Neural cell (in vitro differentiated cells): ENCODE data around the gene MRPL1. TPM values are rescaled to one million over a fixed set of nuclear protein-coding genes. Genes with fewer than 3 reads are reported as not detected.

ENCODE experiments used
- H2AFZ ChIP-seq: fragments of 200-600, 300-800 bp; sonication (generic), shearing (Covaris generic); 2 replicates; pipeline ENCODE4 v1.6.0; 2014; ENCODE audit warnings: low read depth, mild to moderate bottlenecking, antibody characterized with exemption, low read length, moderate library complexity
- H3F3A ChIP-seq: fragments of 200-600 bp; shearing (Covaris generic); 2 replicates; pipeline ENCODE4 v1.6.1; 2016; ENCODE audit warnings: mild to moderate bottlenecking, moderate library complexity, mixed read lengths, antibody characterized with exemption, low read length; ENCODE audit not compliant: insufficient read depth, poor library complexity, severe bottlenecking
- H3K27ac ChIP-seq: fragments of 200-600, 300-800 bp; sonication (generic), shearing (Covaris generic); 2 replicates; pipeline ENCODE4 v1.5.1; 2014; ENCODE audit warnings: mild to moderate bottlenecking, low read length, moderate library complexity
- H3K27me3 ChIP-seq: fragments of 300-800, 200-600 bp; sonication (generic), shearing (Covaris generic); 2 replicates; pipeline ENCODE4 v1.6.0; 2014; ENCODE audit warnings: mild to moderate bottlenecking, low read depth, low read length, moderate library complexity; ENCODE audit not compliant: insufficient read depth
- H3K36me3 ChIP-seq: fragments of 300-800, 200-600 bp; sonication (generic), shearing (Covaris generic); 2 replicates; pipeline ENCODE4 v1.5.1; 2014; ENCODE audit warnings: mild to moderate bottlenecking, antibody characterized with exemption, low read length, moderate library complexity; ENCODE audit not compliant: insufficient read depth
- H3K4me2 ChIP-seq: fragments of 300-800, 200-600 bp; sonication (generic), shearing (Covaris generic); 2 replicates; pipeline ENCODE4 v1.6.0; 2014; ENCODE audit warnings: mild to moderate bottlenecking, low read length
- H3K4me3 ChIP-seq: fragments of 300-800, 200-600 bp; sonication (generic), shearing (Covaris generic); 2 replicates; pipeline ENCODE4 v1.5.1; 2014; ENCODE audit warnings: mild to moderate bottlenecking, low read length, moderate library complexity
- H3K79me2 ChIP-seq: fragments of 200-600 bp; shearing (Covaris generic); replicated peaks from 2 replicates; pipeline ENCODE4 v1.6.0; 2014; ENCODE audit warnings: mild to moderate bottlenecking, low read length, moderate library complexity; ENCODE audit not compliant: insufficient read depth
- H3K9ac ChIP-seq: fragments of 300-800, 200-600 bp; sonication (generic), shearing (Covaris generic); 2 replicates; pipeline ENCODE4 v1.6.1; 2016; ENCODE audit warnings: mild to moderate bottlenecking, low read length, mixed read lengths
- H3K9me2 ChIP-seq: fragments of 200-600 bp; shearing (Covaris generic); 2 replicates; pipeline ENCODE4 v1.6.1; 2016; ENCODE audit warnings: mild to moderate bottlenecking, low read length, mixed read lengths; ENCODE audit not compliant: insufficient read depth
- H3K9me3 ChIP-seq: fragments of 200-600, 300-800 bp; sonication (generic), shearing (Covaris generic); 2 replicates; pipeline ENCODE4 v1.6.1; 2016; ENCODE audit warnings: mild to moderate bottlenecking, mixed run types, low read length, moderate library complexity, mixed read lengths
- H4K20me1 ChIP-seq: fragments of 200-600 bp; shearing (Covaris generic); 2 replicates; pipeline ENCODE4 v1.6.1; 2016; ENCODE audit warnings: mild to moderate bottlenecking, mixed run types; ENCODE audit not compliant: insufficient read depth
- CTCF ChIP-seq: fragments of 450-650 bp; IDR thresholded peaks from 2 replicates; pipeline ENCODE4 v1.5.1; 2014; ENCODE audit warnings: antibody characterized with exemption, mild to moderate bottlenecking, moderate library complexity; ENCODE audit not compliant: poor library complexity, severe bottlenecking
- EP300 ChIP-seq: fragments of 450-650 bp; conservative IDR thresholded peaks from 2 replicates; pipeline ENCODE4 v1.6.1; 2014; ENCODE audit warnings: antibody characterized with exemption, mild to moderate bottlenecking, moderate library complexity; ENCODE audit not compliant: poor library complexity, severe bottlenecking
- EZH2 ChIP-seq: fragments of 200-600, 300-800 bp; shearing (Covaris generic), sonication (generic); IDR thresholded peaks from 2 replicates; pipeline ENCODE4 v1.6.1; 2014; ENCODE audit warnings: antibody characterized with exemption, low read length, borderline replicate concordance, mild to moderate bottlenecking; ENCODE audit not compliant: insufficient read depth, poor library complexity, severe bottlenecking
- MXI1 ChIP-seq: fragments of 450-650 bp; conservative IDR thresholded peaks from 2 replicates; pipeline ENCODE4 v1.6.1; 2014; ENCODE audit warnings: antibody characterized with exemption, mild to moderate bottlenecking; ENCODE audit not compliant: poor library complexity, severe bottlenecking
- POLR2AphosphoS5 ChIP-seq: IDR thresholded peaks from 2 replicates; pipeline ENCODE4 v1.6.1; 2012
- RAD21 ChIP-seq: fragments of 450-650 bp; conservative IDR thresholded peaks from 2 replicates; pipeline ENCODE4 v1.6.1; 2014; ENCODE audit warnings: antibody characterized with exemption, mild to moderate bottlenecking, moderate library complexity
- SMC3 ChIP-seq: fragments of 450-650 bp; conservative IDR thresholded peaks from 2 replicates; pipeline ENCODE4 v1.6.1; 2014; ENCODE audit warnings: antibody characterized with exemption, mild to moderate bottlenecking, moderate library complexity; ENCODE audit not compliant: poor library complexity
- TAF1 ChIP-seq: IDR thresholded peaks from 2 replicates; pipeline ENCODE4 v1.6.1; 2012; ENCODE audit warnings: low read depth
- polyA plus RNA-seq: library from polyadenylated mRNA; depleted of rRNA; stranded (reverse); fragments of >200 nt; gene quantifications from 2 replicates; pipeline ENCODE4 v1.2.3, GENCODE V29; 2014

The MRPL1 gene
- polyA plus RNA-seq, 1 donor from 2014 or later: 41.9 TPM

GRCh38 chr4:77845400-77845799, 17.2 kb upstream of the MRPL1 start:
- H3K9me2 ChIP-seq: no peaks in the 10 kb centered on the region
- H4K20me1 ChIP-seq: no peaks in the 10 kb centered on the region
- H3K9ac ChIP-seq: no peak overlapping the region
- H3K36me3 ChIP-seq: no peaks in the 10 kb centered on the region
- no peak for TF ChIP-seq EZH2
- TF ChIP-seq RAD21: no peak
- TF ChIP-seq EP300: no peak
- no peak for TF ChIP-seq TAF1
- no peak for TF ChIP-seq SMC3
- TF ChIP-seq MXI1: no peak
- no peak for TF ChIP-seq CTCF
- TF ChIP-seq POLR2AphosphoS5: no peak
- no peak overlapping the region for H2AFZ ChIP-seq
- H3K4me2 ChIP-seq: no peak overlapping the region
- H3F3A ChIP-seq: no peaks in the 10 kb centered on the region
- H3K4me3 ChIP-seq: no peak overlapping the region
- H3K79me2 ChIP-seq: no peaks in the 10 kb centered on the region
- no peak overlapping the region for H3K27ac ChIP-seq
- H3K27me3 ChIP-seq: no peaks in the 10 kb centered on the region
- no peaks in the 10 kb centered on the region for H3K9me3 ChIP-seq

- H3K9ac ChIP-seq: no peak overlapping the region
- H3K79me2 ChIP-seq: no peaks in the 10 kb centered on the region
- no peaks in the 10 kb centered on the region for H3F3A ChIP-seq
- H3K9me3 ChIP-seq: no peaks in the 10 kb centered on the region
- no peak overlapping the region for H3K4me3 ChIP-seq
- no peaks in the 10 kb centered on the region for H3K27me3 ChIP-seq
- no peaks in the 10 kb centered on the region for H3K36me3 ChIP-seq
- TF ChIP-seq RAD21 (no peak), TAF1 (no peak), SMC3 (no peak), MXI1 (no peak), CTCF (no peak)
- no peaks in the 10 kb centered on the region for H4K20me1 ChIP-seq
- H2AFZ ChIP-seq: no peak overlapping the region
- no peaks in the 10 kb centered on the region for H3K9me2 ChIP-seq
- H3K27ac ChIP-seq: no peak overlapping the region
- no peak overlapping the region for H3K4me2 ChIP-seq
These were observed 16.7 kb upstream of the MRPL1 start for GRCh38 chr4:77845929-77846328.

GRCh38 chr4:77848508-77848907, 14.1 kb upstream of the MRPL1 start:
- Histone ChIP-seq H3K9me2 (no peaks in the 10 kb centered on the region), H3K27ac (no peak overlapping the region), H3K79me2 (no peaks in the 10 kb centered on the region), H3K4me2 (no peak overlapping the region), H3K9ac (no peak overlapping the region), H4K20me1 (no peaks in the 10 kb centered on the region), H2AFZ (no peak overlapping the region), H3K36me3 (no peaks in the 10 kb centered on the region), H3F3A (no peaks in the 10 kb centered on the region), H3K27me3 (no peaks in the 10 kb centered on the region), H3K9me3 (no peaks in the 10 kb centered on the region), H3K4me3 (no peak overlapping the region)
- TF ChIP-seq EP300 (no peak), RAD21 (no peak)
